ENCODE data around the gene CALHM1.

CALHM1 gene

DNA sequence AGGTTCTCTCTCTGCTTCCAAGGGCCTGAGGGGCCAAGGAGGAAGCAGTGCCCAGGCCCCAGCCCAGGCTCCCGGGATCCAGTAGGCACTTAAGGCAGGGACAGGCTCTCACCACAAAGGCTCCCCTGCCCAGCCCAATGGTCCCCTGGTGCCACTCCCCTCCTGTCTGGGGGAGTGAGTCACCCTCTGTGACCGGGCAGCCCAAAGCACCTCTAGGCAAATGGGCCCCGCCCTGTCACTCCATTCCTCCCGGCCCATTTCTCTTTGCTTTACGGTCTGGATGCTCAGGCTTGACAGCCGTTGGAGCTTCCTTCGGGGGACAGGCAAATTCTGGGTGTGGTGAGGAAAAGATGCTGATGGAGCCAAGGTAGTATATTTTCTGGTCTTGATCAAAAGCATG lies 20.4 kb upstream of the CALHM1 start, which contains the start of gene CALHM3:
Gene CALHM3 (minus strand): TSS at position 106 of the 400 bp plus-strand sequence. CDS start 208 bp downstream, outside the sequence.
- no peaks in the 10 kb centered on the region for H3K36me3 ChIP-seq
- no peaks in the 10 kb centered on the region for H3K27me3 ChIP-seq
- no peak for DNase-seq
- no peaks in the 10 kb centered on the region for H3K9me3 ChIP-seq
- TF ChIP-seq, protein P1, sequence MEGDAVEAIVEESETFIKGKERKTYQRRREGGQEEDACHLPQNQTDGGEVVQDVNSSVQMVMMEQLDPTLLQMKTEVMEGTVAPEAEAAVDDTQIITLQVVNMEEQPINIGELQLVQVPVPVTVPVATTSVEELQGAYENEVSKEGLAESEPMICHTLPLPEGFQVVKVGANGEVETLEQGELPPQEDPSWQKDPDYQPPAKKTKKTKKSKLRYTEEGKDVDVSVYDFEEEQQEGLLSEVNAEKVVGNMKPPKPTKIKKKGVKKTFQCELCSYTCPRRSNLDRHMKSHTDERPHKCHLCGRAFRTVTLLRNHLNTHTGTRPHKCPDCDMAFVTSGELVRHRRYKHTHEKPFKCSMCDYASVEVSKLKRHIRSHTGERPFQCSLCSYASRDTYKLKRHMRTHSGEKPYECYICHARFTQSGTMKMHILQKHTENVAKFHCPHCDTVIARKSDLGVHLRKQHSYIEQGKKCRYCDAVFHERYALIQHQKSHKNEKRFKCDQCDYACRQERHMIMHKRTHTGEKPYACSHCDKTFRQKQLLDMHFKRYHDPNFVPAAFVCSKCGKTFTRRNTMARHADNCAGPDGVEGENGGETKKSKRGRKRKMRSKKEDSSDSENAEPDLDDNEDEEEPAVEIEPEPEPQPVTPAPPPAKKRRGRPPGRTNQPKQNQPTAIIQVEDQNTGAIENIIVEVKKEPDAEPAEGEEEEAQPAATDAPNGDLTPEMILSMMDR (IDR thresholded peaks at IDR 0.05; ENCODE audit: low read depth, low read length), result no peak
- no peaks in the 10 kb centered on the region for H3K4me1 ChIP-seq
- H3K4me3 ChIP-seq (ENCODE audit: low read depth, low read length), result no peak within 1 kb of the TSS

DNA sequence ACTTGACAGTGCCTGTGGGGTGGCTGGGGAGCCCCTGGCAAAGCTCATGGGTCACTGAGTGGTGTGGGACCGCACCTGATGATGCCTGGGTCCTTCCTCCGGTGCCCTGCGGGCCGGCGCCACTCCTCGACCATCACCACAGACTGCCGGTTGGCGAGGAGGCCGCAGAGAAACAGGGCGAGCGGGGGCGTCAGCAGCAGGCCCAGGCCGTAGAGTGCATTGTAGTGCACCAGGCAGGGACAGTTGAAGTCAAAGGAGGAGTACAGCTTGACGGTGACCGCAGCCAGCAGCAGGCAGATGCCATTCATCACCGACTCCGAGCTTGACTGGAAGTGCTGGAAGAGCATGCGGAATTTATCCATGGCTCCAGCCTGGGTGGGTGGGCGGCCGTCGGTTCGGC lies 20.0 kb upstream of the CALHM1 start:
- H3K36me3 ChIP-seq, result no peaks in the 10 kb centered on the region
- no peaks in the 10 kb centered on the region for H3K9me3 ChIP-seq
- DNase-seq, result no peak
- no peak overlapping the region for H3K4me3 ChIP-seq (ENCODE audit: low read depth, low read length)
- H3K27me3 ChIP-seq, result no peaks in the 10 kb centered on the region
- TF ChIP-seq, protein P1 (IDR thresholded peaks at IDR 0.05; ENCODE audit: low read depth, low read length), result no peak
- no peaks in the 10 kb centered on the region for H3K4me1 ChIP-seq

DNA sequence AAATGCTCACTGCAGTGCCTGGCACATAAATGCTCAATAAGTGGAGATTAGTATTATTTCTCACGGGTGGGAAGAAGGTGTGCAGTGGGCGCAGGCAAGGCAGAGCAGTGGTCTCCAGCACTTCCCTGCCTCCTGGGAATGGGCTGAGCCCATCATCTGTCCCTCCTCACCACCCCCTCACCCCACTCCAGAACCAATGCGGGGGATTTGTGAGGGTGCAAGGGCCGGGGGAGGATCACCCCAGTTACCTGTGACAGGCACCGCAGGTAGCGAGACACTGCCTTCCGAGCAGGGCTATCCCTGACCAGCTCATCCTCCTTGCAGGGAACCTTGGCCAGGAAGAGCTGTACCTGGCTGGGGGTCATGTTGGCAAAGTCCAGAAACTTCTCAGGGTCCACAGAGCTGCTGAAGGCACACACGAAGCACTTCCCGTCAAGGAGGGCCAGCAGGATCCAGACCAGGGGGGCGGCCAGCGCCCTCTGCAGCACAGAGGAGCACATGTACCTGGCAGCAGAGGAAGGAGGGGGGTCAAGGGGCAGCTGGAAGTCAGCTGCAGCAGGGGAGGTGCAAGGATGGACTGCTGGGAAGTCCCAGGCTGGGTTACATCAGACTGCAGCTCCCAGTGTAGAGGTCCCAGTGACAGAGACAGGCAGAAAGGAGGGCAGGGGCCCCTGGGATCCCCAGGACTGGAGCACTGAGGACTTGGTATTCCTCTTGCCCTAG lies 17.5 kb upstream of the CALHM1 start:
- TF ChIP-seq, protein P1 (IDR thresholded peaks at IDR 0.05; ENCODE audit: low read depth, low read length), result peak; percentile 32
- Histone ChIP-seq H3K27me3 (no peaks in the 10 kb centered on the region), H3K4me3 (ENCODE audit: low read depth, low read length) (no peak overlapping the region), H3K36me3 (no peaks in the 10 kb centered on the region), H3K4me1 (no peaks in the 10 kb centered on the region), H3K9me3 (no peaks in the 10 kb centered on the region)
- DNase-seq, result no peak

DNA sequence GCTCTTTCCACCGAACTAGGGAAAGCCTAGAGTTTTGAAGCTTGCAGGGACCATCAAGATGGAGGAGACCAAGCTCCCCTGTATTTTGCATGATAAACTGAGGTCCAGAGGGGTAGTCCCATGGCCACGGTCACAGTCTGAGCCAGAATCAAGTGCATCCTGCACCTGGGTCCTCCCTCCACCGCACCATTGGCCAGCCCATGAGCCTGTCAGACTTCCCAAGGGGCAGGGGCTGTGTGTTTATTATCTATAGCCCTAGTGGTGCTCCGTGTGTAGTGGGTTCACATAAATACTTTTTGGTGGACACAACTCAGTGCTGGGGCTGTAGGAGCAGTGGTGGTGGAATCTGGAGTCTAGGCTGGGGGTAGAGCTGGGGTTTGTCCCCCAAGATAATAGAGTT lies 16.7 kb upstream of the CALHM1 start:
- Histone ChIP-seq H3K36me3 (no peaks in the 10 kb centered on the region), H3K4me1 (no peaks in the 10 kb centered on the region), H3K27me3 (no peaks in the 10 kb centered on the region), H3K9me3 (no peaks in the 10 kb centered on the region), H3K4me3 (ENCODE audit: low read depth, low read length) (no peak overlapping the region)
- TF ChIP-seq, protein P1 (IDR thresholded peaks at IDR 0.05; ENCODE audit: low read depth, low read length), result no peak
- DNase-seq, result no peak

DNA sequence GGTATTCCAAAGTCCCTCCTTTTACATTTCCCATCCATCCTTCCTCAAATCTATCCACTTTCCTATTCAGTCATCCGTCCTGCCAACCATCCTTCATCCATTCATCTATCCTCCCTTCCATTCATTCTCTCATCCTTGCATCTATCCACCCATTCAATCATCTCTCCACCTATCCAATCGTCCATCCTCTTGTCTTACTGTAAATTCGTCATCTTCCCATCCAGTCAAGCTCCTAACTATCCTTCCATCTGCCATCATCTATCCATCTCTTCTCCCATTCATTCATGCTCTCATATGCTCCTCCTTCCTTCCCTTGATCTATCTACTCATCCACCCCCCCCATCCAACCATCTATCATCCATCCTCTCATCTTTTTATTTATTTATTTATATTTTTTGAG lies 15.4 kb upstream of the CALHM1 start:
- Histone ChIP-seq H3K4me1 (no peaks in the 10 kb centered on the region), H3K36me3 (no peaks in the 10 kb centered on the region), H3K4me3 (ENCODE audit: low read depth, low read length) (no peak overlapping the region), H3K27me3 (no peaks in the 10 kb centered on the region), H3K9me3 (no peaks in the 10 kb centered on the region)
- TF ChIP-seq, protein P1 (IDR thresholded peaks at IDR 0.05; ENCODE audit: low read depth, low read length), result no peak
- no peak for DNase-seq

DNA sequence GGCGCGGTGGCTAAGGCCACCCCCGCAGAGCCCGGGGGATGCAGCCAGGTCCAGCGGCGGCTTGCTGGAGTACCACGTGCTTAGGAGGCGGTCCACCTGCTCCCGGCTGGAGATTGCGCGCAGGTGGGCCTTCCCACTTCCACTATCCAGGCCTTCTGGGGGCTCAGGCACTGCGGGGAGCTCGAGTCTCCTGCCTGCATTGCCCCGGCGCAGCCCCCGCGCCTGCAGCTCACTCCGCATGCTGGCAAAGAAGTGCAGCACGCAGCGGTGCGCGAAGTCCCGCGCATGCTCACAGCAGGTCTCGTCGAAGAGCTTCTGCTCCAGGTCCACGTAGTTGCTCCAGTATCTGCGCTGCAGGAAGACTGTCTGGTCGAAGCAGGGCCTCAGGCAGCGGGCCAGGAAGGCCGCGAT lies 14.6 kb upstream of the CALHM1 start:
- Histone ChIP-seq H3K9me3 (no peaks in the 10 kb centered on the region), H3K4me3 (ENCODE audit: low read depth, low read length) (no peak overlapping the region), H3K27me3 (no peaks in the 10 kb centered on the region), H3K4me1 (no peaks in the 10 kb centered on the region), H3K36me3 (no peaks in the 10 kb centered on the region)
- TF ChIP-seq, protein P1 (IDR thresholded peaks at IDR 0.05; ENCODE audit: low read depth, low read length), result no peak
- no peak for DNase-seq

All from BE2C (cell line).